HG02759 (cell line): Measurements from ENCODE around the gene YEATS2.
"Not testable (repeated sequence)": the region's sequence is repeated elsewhere in the genome, so short reads cannot be mapped to it uniquely, and the experiment has no call there.

Experiments
- ATAC-seq: cut with Tn5 transposase; IDR thresholded peaks from one replicate; pipeline ENCODE4 v1.9.1; 2021; ENCODE audit warnings: mild to moderate bottlenecking, moderate library complexity; ENCODE audit not compliant: unreplicated experiment

YEATS2 gene

DNA sequence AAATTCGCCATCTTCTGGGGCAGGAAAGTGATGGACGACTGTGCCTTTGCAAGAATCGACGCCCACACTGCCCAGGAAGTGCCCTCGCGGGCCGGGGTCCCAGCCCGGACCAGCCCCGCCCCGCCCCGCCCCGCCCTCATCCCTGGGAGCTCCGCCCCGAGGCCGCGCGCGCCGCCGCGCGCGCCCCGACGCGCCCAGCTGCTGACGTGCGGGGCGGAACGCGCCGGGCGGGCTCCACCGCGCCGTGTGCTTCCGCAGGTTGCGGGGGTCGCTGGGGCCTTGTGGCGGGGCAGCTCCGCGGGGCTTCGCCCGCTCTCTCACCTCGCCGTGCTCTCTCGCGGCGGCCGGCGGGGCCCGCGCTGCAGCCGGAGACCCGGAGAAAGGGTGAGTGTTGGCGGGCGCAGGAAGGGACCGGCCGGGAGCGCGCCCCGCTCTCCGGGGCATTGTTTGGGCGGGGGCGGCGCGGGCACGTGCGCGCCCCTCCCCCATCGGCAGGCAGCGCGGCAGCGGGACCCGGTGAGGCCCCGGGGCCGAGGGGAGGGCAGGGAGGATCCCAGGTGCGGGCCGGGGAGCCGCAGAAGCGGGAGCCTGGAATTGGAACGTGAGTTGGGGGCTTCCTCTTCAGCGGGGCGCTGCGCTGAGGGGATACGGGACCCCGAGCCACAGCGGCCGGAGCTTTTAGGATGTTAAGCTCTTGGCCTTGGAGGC is at the start of gene YEATS2:
Gene YEATS2 (plus strand): TSS at position 188 of the 708 bp plus-strand sequence. CDS start 17,366 bp downstream, outside the sequence.
- peak; percentile 89 for ATAC-seq

DNA sequence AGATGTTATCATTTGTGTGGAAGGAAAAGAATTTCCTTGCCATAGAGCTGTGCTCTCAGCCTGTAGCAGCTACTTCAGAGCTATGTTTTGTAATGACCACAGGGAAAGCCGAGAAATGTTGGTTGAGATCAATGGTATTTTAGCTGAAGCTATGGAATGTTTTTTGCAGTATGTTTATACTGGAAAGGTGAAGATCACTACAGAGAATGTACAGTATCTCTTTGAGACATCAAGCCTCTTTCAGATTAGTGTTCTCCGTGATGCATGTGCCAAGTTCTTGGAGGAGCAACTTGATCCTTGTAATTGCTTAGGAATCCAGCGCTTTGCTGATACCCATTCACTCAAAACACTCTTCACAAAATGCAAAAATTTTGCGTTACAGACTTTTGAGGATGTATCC is 47.0 kb upstream of the YEATS2 start:
- ATAC-seq = no peak

DNA sequence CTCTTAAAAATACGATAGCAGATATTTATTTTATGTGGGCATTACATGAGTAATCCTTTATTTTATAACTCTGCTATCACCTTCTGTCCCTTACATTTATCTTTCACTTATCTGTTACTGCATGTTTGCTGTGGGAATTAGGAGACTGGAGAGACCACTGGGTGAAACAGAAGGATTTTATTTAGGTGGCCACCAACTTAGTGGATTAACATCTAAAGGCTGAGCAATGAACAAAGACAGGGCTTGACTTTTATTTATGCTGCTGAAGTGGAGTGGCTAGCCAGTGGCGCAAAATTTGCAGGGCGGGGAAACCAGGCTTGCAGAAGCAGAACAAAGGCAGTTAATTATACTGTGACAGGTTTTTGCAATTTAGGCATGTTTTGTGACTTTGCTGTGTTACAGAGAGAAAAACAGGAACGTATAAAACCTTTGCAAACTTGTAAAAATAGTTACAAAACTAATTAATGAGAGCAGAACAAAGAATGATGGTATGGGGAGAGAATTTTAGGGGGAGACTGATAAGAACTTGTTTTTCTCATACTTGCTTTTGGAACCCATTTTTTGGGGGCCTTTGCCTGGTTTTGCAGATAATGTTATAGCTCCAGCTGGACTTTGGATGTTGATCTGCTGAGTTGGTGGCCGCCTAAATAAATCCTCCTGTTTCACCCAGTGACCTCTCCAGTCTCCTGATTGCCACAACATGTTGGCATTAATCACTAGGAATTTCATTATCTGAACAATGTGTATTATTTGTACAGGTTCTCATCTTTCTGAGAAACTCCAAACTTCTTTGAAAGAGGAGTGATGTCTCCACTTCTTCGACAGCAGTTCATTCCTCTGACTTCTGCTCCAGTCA is 44.2 kb upstream of the YEATS2 start:
- no peak for ATAC-seq

DNA sequence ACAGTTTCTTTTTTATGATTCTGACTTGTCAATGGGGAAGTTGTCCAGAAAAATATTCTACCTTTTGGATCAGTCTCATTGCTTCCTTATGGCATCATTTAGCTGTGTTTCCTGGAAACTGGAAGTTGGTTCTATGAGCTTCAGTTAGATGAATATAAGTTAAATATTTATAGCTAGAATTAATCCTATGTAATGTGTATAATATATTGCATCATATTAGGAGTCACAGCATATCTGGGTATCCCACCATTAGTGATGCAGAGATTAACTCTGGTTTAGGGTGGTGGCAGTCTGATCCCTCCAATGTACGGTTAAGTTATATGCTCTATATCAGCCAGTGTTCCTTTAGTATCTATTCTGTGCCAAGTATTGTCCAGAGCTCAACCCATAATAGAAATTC is 42.9 kb upstream of the YEATS2 start:
- ATAC-seq = no peak

DNA sequence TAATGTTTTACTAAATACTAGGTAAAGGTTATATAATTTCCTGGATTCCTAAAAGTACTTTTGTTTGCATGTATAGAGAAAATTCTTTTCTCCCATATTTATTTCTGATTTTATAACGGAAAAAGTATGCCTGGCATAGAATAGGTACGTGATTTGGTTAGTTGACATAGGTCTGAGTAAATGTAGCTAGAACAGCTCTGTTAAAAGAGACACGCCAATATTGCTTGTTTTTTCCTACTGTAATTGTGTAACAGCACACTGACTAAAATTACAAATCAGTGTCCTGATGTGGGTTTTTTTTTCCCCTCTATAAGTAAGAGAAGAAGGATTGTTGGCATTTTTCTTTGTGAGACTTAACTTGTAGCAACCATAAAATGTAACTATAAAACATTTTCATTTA is 35.5 kb upstream of the YEATS2 start:
- ATAC-seq = no peak

DNA sequence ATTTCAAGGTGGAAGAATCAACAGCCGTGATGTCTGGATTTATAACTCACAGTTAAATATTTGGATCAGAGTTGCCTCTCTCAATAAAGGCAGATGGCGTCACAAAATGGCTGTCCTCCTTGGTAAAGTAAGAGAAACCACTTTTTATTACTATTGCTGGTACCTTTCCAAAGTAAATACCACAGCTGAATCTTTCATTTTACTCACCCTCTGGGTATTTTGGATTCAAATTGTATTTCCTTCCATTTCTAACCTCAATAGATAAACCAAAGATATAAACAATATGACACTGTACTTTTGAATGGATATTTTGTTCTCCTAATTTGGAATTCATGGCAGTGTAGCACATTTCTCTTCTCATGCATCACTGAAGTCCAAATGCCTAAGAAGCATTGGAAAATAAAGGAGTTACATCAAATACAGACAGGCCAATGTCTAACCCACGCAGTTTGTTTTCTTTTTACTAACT is 32.6 kb upstream of the YEATS2 start:
- ATAC-seq = no peak

DNA sequence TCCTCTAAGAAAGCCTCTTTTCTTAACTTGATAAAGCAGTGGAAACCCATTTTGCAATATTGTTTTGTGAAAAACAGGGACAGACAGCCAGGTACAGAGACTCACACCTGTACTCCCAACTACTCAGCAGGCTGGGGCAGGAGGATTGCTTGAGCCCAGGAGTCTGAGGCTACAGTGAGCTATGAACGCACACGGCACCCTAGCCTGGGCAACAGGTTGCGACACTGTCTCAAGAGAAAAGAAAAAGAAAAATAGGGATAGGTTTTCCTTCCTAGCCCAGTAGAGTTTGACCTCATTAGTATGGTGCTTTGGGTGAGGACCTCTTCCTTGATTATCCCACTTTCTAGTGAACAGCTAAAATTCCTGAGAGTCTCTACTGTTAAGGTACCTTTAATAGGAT is 17.5 kb upstream of the YEATS2 start:
- ATAC-seq = no peak

DNA sequence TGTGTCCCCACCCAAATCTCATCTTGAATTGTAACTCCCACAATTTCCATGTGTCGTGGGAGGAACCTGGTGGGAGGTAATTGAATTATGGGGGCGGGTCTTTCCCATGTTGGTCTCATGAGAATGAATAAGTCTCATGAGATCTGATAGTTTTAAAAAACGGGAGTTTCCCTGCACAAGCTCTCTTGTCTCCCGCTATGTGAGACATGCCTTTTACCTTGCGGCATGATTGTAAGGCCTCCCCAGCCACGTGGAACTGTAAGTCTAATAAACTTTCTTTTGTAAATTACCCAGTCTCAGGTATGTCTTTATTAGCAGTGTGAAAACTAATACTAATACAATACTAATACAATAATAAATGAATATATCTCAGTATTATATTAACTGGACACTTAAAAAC is 9.9 kb upstream of the YEATS2 start:
- no peak for ATAC-seq

DNA sequence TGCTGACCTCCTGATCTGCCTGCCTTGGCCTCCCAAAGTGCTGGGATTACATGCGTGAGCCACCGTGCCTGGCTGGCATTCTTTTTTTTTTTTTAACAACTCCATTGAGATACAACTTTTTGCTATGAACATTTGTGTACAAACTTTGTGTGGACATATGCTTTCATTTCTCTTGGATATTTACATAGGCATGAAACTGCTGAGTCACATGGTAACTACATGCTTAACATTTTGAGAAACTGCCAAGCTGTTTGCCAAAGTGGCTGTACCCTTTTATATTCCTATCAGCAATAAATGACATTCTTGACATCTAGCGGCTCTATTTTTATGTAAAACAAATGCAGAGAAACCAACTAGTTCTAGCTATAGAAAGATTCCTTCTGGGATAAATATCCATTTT is 8.7 kb upstream of the YEATS2 start:
- no peak for ATAC-seq

DNA sequence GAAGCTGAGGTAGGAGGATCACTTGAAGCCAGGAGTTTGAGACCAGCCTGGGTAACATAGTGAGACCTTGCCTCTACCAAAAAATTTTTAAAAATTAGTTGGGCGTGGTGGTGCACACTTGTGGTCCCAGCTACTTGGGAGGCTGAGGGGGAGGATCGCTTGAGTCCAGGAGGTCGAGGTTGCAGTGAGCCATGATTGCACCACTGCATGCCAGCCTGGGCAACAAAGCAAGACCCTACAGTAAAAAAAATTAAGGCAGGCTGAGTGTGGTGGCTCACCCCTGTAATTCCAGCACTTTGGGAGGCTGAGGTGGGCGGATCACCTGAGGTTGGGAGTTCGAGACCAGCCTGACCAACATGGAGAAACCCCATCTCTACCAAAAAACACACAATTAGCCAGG is 8.0 kb upstream of the YEATS2 start:
- ATAC-seq = not testable (repeated sequence)

DNA sequence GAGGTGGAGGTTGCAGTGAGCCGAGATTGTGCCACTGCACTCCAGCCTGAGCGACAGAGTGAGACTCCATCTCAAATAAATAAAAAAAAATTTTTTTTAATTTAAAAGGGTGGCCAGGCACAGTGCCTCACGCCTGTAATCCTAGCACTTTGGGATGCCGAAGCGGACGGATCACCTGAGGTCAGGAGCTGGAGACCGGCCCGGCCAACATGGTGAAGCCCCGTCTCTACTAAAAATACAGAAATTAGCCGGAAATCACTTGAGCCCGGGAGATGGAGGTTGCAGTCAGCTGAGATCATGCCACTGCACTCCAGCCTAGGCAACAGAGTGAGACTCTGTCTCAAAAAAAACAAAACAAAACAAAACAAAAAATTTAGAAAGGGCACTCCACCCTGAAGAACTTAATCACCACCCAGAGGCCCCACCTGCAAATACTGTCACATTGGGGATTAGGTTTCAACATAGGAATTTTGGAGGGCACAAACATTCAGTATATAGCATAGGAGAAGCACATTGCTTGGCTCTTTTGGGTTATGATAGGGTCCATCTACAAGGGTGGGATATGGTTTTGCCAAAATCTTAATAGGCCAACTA is 7.1 kb upstream of the YEATS2 start:
- ATAC-seq = no peak

DNA sequence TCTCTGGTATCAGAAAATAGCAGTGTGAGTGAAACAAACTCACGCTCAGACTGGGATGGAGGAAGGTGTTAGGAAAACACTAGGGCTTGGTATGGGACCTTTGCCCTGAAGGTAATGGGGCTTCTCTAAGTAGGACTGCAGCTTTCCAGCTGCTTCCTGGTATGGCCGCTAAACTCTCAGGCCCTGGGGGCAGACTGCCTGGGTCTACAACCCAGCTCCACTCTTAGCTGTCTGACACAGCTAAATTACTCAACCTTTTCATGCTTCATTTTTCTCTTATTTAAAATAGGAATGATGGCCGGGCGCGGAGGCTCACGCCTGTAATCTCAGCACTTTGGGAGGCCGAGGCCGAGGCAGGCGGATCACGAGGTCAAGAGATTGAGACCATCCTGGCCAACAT is 5.2 kb upstream of the YEATS2 start:
- no peak for ATAC-seq

DNA sequence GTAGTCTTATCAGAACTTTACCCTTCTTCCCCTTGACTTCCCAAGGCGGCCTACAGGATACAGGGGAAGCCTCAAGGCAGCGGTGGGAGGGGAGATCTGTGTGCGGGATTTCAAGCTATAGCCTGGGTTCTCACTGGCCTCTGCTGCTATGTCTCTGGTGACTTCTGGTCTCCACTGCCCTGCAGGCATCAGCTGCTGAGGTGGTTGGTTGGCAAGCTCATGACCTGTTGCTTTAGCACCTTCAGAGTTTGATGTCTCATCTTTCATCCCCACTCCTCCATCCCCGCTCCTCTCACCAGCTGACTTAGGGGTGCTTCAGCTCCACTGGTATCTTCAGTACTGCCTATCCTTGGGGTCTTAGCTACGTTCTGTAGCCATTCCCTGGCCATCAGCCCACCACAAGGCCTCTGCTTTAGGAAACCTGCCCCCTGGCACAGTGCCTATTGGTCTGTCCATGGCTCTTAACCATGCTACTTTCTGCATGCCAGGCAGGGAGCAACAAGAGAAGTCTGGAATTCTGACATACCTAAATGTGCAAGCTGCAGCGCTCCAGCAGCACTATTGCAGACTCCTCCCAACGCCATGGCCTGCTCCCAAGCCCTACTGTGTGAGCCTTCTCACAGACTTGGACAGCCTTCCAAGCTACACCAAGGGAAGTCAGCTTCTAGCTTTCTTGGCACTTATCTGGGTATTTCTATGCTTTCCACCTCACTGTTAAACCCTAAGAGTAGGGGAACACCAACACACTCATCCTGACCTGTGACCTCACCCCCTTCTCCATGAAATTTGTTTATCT is 1.8 kb upstream of the YEATS2 start:
- no peak for ATAC-seq

DNA sequence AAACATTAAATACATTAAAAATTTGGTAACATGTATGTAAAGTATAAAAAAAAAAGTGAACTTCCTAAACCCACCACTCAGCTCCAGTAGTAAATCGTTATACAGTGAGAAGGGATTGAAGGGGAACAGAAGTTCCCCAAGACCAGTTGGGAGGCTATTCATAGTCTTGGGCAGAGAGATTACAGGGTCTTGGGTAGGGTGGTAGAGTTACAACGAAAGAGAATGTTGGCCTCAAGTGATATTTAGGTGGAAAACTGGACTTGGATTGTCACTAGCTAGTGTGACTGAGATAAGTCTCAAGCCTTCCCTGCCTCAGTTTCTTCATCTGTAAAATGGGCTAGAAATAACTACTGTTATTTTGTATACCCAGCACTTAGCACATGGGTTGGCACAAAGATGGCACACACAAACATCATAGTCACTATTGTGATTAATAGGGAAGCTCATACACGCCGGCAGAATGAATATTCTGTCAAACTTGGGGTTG is 431 bp upstream of the YEATS2 start:
- ATAC-seq = no peak

DNA sequence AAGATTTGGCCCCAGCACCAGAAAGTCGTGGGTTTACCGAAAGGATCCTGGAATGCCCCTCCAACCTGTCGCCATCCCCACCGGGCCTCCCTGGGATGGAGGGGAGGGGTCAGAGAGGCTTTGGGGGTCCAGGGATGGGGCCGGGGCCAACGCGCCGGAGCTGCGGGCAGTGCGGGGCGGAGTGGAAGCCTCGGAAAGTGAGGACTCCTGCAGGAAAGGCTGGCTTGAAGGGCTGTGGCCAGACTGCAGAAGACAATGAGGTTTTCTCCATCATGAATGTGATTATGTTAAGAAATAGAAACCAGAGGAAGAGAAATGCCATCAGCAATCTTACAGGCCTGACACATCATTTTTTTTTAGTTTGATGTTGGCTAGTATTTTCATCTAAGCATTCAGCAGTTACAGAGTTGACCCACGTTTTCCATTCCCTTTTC is 738 bp downstream of the YEATS2 start:
- peak; percentile 16 for ATAC-seq

DNA sequence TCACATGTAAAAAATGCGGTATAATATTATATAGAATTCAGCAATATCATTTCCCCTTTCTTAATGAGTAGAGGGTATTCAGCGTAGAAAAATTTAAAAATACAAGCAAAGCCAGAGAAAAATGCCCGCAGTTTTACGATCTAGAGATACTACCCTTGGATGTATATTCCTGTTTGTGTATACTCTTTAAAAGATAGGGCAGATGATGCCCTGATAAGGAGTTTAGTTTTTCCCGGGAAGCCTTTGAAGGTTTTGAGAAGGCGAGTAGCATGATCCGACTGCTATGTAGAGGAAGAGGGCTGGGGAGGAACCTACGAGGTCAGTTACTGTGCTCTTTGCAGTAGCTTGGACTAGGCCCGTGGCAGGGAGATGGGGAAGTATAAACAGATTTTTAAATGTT is 1.2 kb downstream of the YEATS2 start:
- no peak for ATAC-seq

DNA sequence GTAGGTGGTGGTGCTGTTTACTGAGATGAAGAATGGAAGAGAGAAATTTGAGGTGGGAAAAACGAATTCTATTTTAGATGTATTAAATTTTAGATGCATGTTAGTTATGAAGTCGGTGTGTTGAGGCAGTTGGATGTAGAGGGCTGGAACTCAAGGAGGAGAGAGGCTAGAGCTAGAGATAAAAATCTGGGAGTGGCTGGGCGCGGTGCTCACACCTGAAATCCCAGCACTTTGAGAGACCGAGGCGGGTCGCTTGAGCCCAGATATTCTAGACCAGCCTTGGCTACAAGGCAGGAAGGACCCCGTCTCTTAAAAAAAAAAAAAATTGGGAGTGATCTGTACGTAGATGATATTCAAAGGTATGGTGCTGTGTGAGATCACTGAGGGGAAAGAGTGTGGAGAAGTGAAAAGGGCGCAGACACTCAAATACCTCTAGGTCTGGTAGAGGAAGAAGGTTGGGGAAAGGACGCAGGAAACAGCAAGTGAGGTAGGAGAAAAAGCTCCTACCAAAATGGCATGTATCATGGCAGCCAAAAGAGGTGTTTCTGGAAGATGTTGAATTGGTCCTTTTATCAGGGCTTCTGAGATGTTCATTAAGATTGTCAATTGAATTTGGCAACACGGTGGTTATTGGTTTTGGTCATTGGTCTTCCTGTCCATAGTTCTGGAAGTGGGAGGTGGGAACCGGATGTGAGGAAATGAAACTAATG is 1.8 kb downstream of the YEATS2 start:
- no peak for ATAC-seq

DNA sequence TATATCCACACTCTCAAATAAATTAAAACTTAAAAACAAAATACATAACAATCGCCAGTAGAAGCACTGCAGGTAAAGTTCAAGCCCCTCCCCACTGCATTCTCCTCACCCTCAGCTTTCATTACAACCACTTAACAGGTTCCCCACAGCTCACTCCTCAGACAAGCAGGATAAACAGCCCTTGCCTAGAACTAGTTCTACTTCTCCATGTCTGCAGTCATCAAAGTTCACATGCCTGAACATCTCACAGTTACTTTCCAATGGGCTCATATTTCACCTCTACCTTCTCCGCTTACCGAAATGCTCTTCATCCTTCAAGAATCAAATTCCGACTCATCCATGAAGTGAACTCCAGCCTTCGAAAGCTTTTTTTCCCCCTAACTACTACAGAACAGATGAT is 4.1 kb downstream of the YEATS2 start:
- no peak for ATAC-seq

DNA sequence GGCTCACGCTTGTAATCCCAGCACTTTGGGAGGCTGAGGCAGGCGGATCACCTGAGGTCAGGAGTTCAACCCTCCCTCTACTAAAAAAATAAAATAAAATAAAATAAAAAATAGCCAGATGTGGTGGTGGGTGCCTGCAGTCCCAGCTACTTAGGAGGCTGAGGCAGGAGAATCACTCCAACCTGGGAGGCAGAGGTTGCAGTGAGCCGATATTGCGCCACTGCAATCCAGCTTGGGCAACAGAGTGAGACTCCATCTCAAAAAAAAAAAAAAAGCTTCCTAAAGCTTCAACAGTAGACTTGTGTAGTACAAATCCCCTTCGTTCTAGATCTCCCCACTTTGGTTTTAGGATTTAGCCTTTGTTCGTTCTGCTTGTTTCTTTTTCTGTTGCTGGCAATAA is 6.3 kb downstream of the YEATS2 start:
- not testable (repeated sequence) for ATAC-seq

DNA sequence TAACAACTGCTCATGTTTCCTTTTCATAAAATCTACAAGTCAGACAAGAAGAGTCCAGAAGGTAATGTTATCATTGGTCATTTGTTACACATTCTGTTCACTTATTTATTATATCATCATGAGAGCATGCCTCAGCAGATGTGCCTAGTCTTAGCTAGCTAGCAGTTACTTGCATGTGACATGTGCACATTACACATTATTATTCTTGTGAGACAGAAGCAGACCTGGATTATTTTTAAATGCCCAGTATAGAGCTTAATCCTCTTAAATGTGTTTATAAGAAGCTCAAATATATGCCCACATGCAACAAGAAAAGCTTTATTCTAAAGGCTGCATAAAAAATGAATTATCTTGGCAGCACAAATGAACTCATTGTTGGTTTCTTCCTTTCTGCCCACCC is 12.6 kb downstream of the YEATS2 start:
- no peak for ATAC-seq
